ENCODE data around the gene AP2M1.
"Not testable (repeated sequence)": the region's sequence is repeated elsewhere in the genome, so short reads cannot be mapped to it uniquely, and the experiment has no call there.

AP2M1 gene

DNA sequence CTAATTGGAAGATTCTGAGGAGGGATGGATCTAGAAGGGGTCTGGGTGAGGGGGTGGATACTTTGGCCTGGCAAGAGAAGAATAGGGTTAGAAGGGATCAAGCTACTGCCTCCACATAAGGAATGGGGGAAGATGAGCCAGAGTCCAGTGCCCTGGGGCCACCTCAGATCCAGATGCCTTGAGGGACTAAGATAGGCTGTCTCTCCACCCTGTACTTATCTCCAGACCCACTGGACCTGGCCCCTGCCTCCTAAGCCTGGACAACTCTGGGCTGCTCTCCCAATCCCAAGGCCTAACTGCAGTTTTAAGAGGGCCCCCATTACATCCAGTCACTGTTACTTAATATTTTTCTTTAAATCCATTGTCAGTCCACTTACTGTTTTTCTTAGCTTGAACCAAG, 17.4 kb upstream of the AP2M1 start:
- DNase-seq (ENCODE audit: low read depth): no peak

DNA sequence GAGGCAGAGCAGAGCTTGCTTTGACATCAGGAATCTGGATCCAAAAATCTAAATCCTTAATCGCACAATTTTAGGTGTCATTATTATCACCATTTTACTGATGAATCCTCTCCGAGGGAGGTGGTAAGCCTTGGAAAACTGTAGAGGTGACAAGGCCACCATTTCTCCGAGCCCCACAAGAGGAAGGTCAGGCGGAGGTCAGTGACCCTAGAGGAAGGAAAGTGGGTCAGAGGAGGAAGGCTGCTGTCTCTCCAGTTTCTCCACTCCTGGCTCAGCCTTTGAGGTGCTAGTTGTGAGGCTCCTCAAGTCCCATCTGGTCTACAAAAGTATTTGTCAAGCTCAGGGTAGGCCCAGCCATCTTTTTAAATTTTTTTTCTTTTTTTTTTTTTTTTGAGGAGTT, 16.3 kb upstream of the AP2M1 start:
- no peak for DNase-seq (ENCODE audit: low read depth)

DNA sequence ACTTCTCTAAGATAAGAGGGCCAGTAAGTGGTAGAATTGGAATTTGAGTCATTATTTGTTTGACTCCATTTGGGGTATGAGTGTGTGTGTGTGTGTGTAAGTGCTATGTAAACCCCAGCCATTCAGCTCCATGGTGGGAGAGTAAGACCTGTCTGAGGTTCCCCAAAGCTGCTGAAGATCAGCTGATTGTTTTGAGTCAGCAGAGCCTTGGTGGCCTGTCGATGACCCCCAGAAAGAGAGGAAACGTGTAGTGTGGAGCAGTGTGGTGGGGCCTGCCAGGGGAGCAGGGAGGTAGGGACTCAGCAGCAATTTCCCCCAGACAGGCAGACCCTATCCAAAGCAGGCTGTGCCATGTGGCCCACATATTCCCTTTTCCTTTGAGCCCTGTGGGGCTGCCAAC, 14.2 kb upstream of the AP2M1 start:
- DNase-seq (ENCODE audit: low read depth): no peak

DNA sequence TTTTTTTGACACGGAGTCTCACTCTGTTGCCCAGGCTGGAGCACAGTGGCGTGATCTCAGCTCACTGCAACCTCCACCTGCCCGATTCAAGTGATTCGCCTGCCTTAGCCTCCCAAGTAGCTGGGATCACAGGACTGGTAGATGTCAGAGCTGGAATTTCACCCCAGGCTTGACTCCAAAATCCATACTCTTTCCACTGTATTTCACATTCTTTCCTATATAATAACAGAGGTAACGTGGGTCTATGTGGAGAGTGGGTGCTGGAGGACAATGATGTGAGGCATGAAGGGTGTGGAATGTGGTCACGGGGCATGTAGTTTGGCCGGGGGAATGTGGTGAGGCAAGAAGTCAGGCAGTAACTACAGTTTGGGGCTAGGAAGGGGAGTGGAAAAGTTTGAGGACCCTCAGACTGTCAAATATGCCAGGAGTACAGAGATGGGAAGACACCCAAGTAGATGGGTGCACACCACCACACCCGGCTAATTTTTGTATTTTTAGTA, 12.0 kb upstream of the AP2M1 start:
- not testable (repeated sequence) for DNase-seq (ENCODE audit: low read depth)

DNA sequence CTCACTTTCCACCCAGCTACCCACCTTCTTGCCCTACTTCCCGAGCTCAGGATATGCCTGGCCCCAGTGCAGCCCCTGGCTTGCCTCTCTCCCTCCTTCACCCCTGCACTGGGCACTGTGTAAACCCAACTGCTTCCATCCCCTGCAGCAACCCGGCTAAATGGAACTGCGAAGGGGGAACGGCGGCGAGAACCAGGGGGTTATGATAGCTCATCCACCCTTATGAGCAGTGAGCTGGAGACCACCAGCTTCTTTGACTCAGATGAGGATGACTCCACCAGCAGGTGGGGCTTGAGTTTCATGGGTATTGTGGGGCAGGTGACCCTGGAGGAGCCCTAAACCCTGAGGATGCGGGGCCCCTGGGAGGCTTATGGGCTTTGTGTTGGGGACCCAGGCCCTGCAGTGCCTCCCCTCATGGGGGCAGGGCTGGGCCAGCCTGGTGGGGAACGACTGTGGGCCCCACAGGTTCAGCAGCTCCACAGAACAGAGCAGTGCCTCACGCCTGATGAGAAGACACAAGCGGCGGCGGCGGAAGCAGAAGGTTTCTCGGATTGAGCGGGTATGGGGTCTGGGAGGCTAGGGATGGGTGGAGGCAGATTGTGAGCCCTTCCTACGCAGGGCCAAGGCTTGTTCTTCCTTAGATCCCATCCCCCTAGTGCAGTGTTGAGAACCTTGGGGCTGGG, 9.9 kb upstream of the AP2M1 start:
- DNase-seq (ENCODE audit: low read depth): no peak

DNA sequence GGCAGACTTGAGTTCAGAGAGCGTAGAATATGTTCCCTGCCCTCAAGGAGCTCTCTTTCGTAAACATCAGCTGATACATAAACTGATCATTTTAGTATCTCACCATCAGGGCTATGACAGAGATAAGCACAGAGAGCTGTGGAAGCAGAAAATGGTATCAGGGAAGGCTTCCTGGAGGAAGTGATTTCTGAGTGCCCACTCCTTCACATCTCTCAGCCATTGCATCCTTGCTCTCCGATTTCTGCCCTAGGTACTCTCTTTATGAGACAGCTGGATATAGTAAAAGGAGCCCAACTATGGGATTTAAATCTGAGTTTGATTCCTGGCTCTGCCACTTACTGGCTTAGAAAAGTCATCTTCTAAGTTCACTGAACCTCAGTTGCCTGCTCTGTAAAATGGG, 9.1 kb upstream of the AP2M1 start:
- no peak for DNase-seq (ENCODE audit: low read depth)

DNA sequence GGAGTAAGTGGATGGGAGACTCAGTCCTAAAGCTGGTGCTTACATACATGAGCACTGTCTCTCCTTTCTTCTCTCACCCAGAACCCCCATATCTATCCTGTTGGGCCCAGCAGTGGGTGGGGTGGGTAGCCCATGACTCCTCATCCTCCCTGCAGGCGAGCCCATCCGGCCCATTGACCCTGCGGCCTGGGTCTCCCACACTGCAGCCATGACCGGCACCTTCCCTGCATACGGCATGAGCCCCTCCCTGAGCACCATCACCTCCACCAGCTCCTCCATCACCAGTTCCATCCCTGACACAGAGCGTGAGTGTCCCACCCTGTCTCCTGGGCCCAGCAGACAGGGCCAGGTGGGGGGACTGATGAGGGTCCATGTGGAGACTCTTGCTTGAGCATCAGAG, 8.0 kb upstream of the AP2M1 start:
- DNase-seq (ENCODE audit: low read depth): no peak

DNA sequence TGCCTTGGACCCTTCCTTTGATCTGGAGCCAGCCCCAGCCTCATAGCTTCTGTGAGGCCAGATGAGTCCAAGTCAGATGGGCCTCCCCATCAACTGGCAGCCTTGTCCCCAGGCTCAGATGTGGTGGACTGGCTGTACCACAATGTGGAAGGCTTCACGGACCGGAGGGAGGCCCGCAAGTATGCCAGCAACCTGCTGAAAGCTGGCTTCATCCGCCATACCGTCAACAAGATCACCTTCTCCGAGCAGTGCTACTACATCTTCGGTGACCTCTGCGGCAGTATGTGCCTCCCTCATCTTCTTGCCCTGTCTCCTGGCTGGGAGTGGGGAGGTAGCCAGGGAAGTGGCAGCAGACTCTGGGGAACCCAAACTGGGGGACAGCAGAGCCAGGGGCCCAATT, 6.9 kb upstream of the AP2M1 start:
- DNase-seq (ENCODE audit: low read depth): no peak

DNA sequence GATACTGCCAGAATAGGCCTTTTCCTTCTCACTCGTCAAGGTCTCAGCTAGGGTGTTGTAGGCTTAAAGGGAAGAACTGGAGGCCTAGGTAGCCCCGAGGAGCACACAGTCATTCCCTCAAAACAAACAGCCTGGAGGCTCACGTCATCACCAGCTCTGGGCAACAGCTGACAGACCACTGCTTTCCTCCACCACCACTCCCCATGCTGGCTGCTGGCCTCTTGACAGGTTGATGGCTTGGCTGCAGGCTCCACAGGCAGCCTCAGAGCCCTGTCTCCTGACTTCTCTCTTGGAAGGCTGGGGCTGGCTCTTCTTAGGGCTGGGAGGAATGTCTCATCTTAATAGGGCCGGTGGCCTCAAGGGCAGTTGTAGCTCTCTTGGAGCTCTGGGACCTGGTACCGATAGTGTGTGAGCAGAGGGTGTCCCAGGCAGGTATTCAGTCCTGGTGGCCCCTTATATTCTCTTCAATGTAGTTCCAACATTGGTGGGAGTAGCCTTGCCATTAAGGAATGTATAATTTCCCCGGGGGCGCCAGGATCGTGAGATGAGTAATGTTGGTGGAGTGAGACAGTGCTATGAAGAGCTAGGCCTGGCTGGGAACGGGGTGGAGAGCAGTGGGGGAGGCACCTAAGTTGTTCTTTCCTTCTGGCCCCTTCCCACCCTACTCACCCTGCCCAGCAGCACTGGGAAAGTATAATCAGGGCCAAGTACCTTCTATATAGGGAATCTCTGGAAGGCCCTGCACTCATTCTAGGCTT, 6.1 kb upstream of the AP2M1 start:
- DNase-seq (ENCODE audit: low read depth): no peak

DNA sequence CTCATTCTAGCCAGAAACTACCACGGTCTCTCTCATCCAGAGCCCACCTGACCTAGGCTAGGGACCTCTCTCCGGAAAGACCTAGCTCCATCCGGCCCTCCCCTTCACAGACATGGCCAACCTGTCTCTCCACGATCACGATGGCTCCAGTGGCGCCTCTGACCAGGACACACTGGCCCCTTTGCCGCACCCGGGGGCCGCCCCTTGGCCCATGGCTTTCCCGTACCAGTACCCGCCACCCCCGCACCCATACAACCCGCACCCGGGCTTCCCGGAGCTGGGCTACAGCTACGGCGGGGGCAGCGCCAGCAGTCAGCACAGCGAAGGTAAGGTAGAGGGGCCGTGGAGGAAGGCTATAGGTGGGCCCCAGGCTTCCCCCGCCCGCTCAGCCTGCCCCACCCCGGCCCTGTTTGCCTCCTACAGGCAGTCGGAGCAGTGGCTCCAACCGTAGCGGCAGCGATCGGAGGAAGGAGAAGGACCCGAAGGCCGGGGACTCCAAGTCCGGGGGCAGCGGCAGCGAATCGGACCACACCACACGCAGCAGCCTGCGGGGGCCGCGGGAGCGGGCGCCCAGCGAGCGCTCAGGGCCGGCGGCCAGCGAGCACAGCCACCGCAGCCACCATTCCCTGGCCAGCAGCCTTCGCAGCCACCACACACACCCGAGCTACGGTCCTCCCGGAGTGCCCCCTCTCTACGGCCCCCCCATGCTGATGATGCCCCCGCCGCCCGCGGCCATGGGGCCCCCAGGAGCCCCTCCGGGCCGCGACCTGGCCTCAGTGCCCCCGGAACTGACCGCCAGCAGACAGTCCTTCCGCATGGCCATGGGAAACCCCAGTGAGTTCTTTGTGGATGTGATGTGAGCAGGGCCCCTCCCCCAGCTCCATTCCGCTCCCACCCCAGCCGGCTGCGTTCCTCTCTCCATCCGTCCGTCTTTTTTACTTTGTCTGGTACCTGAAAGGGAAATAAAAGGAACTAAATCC, 4.5 kb upstream of the AP2M1 start:
- no peak for DNase-seq (ENCODE audit: low read depth)

DNA sequence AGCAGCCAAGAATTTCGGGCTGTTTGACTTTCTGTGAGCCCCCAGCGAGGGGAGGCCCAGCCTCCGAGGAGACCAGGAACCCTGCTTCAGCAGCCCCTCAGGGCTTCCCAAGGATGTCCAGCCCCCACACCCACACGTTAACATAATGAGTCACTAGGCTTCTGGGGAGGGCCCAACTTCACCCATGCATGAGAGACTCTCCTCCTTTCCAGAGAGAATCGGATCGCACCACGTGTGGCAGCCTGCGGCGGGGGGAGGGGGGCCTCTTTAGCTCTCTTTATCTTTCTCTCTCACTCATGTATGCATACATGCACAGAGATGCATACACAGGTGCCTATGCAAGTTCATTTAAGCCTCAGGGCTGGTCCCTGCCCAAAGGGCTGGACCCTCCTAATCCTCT, 3.1 kb upstream of the AP2M1 start:
- DNase-seq (ENCODE audit: low read depth): no peak

DNA sequence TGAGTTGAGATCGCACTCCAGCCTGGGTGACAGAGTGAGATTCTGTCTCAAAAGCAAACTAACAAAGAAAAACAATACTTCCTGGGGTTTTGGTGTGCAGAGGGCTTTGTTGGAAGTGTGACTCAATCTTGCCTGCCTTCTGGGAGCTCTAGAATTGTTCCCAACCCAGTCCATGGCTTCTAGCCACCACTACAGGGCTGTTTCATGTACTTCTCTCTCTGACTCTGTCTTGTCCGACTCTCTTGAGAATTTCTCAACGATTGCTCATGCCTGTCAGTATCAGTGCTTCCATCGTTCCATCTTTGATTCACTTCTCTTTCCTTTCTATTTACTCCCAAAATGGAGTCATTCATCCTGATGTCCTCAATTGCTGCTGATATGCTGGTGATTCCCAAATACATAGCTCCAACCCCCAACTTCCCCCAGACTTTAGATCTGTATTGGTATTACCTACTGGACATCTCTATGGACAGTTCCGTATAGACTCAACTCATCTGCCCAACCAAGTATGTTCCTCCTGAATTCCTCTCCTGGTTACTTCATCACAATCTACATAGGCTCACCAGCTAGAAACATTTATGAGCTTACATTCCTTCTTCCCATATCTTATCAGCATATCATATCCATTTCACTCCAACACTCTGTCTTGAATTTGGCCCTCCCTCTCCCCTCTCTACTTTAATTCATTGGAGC, 1.8 kb upstream of the AP2M1 start:
- no peak for DNase-seq (ENCODE audit: low read depth)

DNA sequence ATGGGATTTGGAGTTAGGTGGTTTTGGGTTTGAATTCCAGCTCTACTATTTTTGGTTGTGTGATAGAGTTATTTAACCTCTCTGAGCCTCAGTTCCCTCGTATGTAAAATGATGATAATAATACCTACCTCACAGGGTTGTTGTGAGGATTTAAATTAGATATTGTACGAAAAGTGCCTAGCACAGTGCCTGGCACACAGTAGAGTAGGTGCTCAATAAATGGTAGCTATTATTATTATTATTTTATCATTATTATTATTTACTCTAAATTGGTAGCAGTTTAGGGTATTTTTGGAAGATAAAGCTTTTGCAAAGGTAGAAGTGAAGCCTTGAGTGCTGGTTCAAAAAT, 1.3 kb upstream of the AP2M1 start:
- DNase-seq (ENCODE audit: low read depth): no peak

DNA sequence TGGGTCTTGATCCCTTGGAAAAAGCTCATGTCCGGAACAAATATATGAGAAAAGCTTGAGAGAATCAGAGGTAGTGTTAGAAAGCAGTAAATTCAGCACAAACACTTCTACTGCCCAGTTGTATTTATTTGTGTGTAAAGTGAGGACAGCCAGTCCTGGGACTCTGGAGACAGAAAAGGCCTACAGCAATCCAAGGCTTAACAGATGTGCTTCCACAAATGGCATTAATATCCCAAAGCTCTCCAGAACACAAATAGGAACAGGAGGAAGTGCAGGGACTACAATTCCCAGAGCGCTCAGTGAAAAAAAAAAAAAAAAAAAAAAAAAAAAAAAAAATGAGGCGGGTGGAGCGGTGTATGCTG, 390 bp upstream of the AP2M1 start:
- DNase-seq (ENCODE audit: low read depth): no peak

DNA sequence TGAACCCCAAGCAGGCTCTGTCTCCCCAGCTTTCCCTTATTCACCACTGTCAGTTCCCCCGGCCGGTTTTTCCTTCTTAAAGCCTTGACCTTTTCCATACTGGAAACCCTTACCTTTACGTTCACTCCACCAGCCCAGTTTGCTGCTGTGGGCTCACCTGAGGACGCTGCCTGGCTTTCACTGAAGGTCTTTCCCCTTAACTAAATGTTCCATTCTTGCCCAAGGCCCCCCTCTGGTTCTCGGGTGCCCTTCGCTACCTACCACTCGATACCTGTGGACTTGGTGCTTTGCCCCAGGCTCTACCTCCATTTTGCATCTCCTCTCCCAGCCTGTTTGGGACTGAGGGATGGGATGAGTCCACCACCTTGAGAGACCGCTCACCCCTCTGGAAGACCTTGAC, 851 bp downstream of the AP2M1 start:
- DNase-seq (ENCODE audit: low read depth): no peak

DNA sequence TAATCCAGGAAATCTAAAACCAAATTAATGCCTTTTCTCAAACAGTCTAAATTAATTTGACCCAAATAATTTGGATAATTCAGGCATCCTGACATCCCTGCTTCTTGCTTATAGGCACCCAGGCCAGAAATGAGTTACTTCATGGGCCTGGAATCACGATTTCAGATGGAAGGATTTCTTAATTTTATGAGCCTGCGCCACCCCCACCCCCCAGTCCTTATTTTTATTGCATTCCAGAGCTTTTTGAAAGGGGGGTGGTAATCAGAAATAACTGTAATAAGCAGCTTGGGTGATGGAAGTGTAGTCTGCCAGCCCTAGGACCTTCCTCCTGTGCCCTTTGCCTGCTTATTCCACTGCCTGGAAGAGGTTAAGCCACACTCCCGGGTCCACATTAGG, 1.3 kb downstream of the AP2M1 start:
- DNase-seq (ENCODE audit: low read depth): no peak

DNA sequence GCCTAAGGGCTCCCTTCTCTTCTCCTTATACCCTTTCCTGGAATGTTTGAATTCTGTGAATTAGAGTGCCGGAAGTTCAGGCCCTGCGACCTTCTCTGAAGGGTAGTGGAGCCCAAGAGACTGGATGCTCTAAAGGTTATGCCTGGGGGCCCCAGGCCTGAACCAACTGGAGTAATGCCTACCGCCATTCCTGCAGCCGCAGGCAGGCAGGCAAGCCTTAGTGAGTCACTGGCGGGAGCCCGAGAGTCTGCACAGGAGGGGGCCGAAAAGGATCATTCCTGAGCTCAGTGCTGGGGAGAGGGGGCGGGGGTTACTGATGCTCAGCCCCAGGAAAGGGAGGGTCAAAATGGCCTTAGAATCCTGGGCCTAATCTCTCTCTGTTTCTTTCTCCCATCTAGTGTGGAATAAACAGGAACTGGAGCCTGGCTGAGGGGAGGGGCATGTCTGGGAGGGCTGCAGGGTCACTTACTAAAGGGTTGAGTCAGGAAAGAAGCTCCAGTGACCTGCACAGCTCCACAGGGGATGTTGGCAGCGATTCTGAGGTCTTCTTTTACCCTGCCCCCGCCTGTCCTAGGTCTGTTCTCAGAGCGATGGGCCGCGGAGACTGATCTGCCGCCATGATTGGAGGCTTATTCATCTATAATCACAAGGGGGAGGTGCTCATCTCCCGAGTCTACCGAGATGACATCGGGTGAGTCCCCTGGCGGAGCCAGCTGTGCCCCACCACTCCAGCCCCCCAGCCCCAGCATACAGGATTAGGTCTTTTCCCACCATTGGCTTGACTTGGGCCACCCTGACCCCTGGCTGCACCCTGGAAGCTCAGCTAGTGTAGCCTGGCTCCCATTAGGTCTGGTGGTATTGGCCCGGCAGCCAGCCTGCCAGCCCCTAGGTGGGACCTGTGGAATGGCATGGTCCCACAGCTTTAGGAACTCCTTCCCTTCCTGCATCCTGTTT, 2.0 kb downstream of the AP2M1 start:
- DNase-seq (ENCODE audit: low read depth): no peak

DNA sequence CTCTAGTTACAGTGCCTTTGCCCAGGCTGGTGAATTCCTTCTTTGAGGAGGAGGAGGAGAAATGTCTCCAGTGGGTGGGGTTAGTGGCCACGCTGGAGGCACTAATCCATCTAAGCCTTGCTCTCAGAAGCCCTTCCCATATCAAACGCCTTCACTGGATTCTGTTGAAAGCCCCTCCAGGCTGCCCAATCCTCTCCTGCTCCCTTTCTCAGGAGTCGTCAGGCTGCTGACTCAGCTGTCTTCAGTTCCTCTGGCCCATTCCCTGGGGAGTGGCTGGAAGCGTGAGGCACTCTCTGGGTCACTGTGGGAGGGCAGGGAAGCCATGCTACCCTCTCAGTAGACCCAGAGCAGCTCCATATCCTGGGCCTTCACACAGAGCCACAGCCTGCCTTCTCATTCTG, 2.7 kb downstream of the AP2M1 start:
- DNase-seq (ENCODE audit: low read depth): no peak

DNA sequence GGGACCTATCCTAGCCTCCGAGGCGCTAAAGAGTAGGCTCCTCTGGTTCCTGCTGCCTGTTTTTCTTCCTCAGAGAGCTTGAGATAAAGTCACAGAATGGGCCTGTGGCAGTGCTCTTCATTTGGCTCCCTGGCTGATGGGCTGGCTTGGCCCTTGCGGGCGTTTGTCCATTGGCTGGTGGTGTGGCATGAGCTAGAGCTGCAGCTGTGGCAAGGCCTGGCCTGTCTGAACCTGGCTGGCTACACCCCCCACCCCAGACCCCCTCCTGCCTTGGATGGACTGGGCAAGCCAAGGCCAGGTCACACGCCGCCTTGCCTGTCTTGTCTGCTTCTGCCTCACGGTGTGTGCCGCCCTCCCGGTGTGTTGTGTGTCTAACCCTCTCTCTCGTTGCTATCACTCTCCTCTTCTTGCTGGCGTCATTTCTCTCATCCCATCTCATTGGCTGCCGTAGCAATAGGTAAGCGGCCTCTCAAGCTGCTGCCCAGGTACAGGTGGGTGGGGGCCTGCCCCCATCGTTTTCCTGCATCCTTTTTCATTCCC, 3.2 kb downstream of the AP2M1 start:
- no peak for DNase-seq (ENCODE audit: low read depth)

DNA sequence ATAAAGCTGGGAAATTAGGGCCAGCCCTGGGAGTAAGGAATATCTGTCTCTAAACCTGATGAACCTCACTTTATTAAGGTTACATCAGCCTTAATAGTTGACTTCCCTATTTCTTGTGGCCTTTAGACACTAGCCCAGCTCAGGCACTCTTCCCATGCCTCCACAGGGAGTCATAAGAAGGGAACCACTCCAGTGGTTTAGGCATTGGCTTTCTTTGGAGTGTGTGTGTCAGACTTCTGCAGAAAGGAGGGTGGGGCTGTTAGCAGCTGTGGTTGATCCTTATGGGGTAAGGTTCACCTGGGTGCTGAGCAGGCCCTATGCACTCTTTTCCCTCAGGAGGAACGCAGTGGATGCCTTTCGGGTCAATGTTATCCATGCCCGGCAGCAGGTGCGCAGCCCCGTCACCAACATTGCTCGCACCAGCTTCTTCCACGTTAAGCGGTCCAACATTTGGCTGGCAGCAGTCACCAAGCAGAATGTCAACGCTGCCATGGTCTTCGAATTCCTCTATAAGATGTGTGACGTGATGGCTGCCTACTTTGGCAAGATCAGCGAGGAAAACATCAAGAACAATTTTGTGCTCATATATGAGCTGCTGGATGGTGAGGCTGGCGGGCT, 4.0 kb downstream of the AP2M1 start:
- DNase-seq (ENCODE audit: low read depth): no peak

Data from stimulated activated CD8-positive, alpha-beta memory T cell treated with anti-CD3 and anti-CD28 coated beads, Interleukin-12 subunit alpha, Interleukin-12 subunit beta, amount 100 ng/mL, for 1 hour (primary cell).